ENCODE measurements around the gene ATP11A. TPM values are rescaled to one million over a fixed set of nuclear protein-coding genes. Genes with fewer than 3 reads are reported as not detected.

Gene ATP11A
- total and polyA plus RNA-seq, 9 of the 15 experiments (the other 6 are each of a cell fraction or from before 2014, with no cell fraction given) = 0.38 to 34.2 (median 4.2) TPM

GRCh38 chr13:112653071-112653470 is 36.8 kb upstream of the ATP11A start:
- Histone ChIP-seq H3K9me1 (ENCODE audit: control insufficient read depth, insufficient read depth, low read length) (no peaks in the 10 kb centered on the region), H3K36me3 (ENCODE audit: control insufficient read depth, insufficient read depth, low read length) (no peaks in the 10 kb centered on the region), H3K27ac (ENCODE audit: extremely low read depth, low read depth, low read length) (no peak overlapping the region), H3K27me3 (ENCODE audit: control insufficient read depth in 2 of 2, insufficient read depth in 2 of 2, low read length in 2 of 2) (peaks cover 3 to 27% of the 10 kb centered on the region in 2 experiments; a peak in 3 of 5 replicates), H3K4me2 (ENCODE audit: insufficient read depth, low read length) (no peak overlapping the region), H2AFZ (ENCODE audit: low read depth, low read length) (no peak overlapping the region), H3K4me1 (replicated peaks in 1 of 2; ENCODE audit: control insufficient read depth in 2 of 2, insufficient read depth in 2 of 2, low read length in 2 of 2) (peaks cover 4 to 7% of the 10 kb centered on the region in 2 experiments; a peak in 4 of 5 replicates), H4K20me1 (replicated peaks; ENCODE audit: control insufficient read depth, insufficient read depth, low read length) (no peaks in the 10 kb centered on the region; the same call in 1 of the 2 replicates), H3K9ac (ENCODE audit: insufficient read depth in 1 of 2, low read depth in 2 of 2, low read length in 2 of 2) (no peak overlapping the region), H3K9me3 (replicated peaks; ENCODE audit: control insufficient read depth, insufficient read depth, low read depth, low read length) (no peaks in the 10 kb centered on the region), H3K79me2 (ENCODE audit: control insufficient read depth, insufficient read depth, low read length) (no peaks in the 10 kb centered on the region), H3K4me3 (no peak overlapping the region)
- in situ Hi-C loops (cut with MboI) = no loop called here
- ATAC-seq = no peak
- no peak for FAIRE-seq
- no peak for TF ChIP-seq CBFA2T3 (IDR thresholded peaks at IDR 0.05)
- TF ChIP-seq NFRKB (IDR thresholded peaks at IDR 0.05; ENCODE audit: low read depth) = no peak
- no peak for TF ChIP-seq ZNF398 (CRISPR knock-in tag; IDR thresholded peaks at IDR 0.05)
- TF ChIP-seq ZNF282 (CRISPR knock-in tag; IDR thresholded peaks at IDR 0.05) = no peak
- no peak for TF ChIP-seq SREBF1 (IDR thresholded peaks at IDR 0.05; ENCODE audit: borderline replicate concordance, low read depth, low read length)
- no peak for TF ChIP-seq KDM5B (IDR thresholded peaks at IDR 0.05; ENCODE audit: insufficient replicate concordance, low read depth, low read length)
- no peak for TF ChIP-seq MAX (CRISPR knock-in tag; IDR thresholded peaks at IDR 0.05)
- no peak for TF ChIP-seq PHTF2 (CRISPR knock-in tag; IDR thresholded peaks at IDR 0.05)
- TF ChIP-seq NONO (IDR thresholded peaks at IDR 0.05; ENCODE audit: low read depth in 2 of 2, low read length in 1 of 2) = no peak
- ChIA-PET CTCF (ENCODE audit: low intra/inter-chr PET ratio) (no interaction called here), POLR2A (no interaction called here)
- intact Hi-C loops (cut with micrococcal nuclease) = no loop called here
- 4% methylated on average over 3 of the region's 3 CpGs for WGBS (ENCODE audit: insufficient coverage, low coverage, missing lambda C conversion rate)
- no peak for DNase-seq (ENCODE audit: extremely low read depth in 1 of 4, low spot score in 3 of 4)
- no TSS peak for BruUV-seq (replicated peaks)
